CD14-positive monocyte (primary cell): Measurements from ENCODE around the gene BSPH1. TPM values are rescaled to one million over a fixed set of nuclear protein-coding genes. Genes with fewer than 3 reads are reported as not detected.

Experiments
- DNase-seq, 3 donors: peaks; one replicate each; pipeline ENCODE4 v3.0.0-alpha.2; 2011 to 2022
- H2AFZ ChIP-seq: 2 replicates; pipeline ENCODE4 v1.6.0; 2012; ENCODE audit warnings: mild to moderate bottlenecking, low read depth, low read length, inconsistent platforms; ENCODE audit not compliant: insufficient read depth, poor library complexity, severe bottlenecking
- H3K27ac ChIP-seq, 2 donors: 1 replicate in 1 of 2; 2 replicates in 1 of 2; pipeline ENCODE4 v1.5.1; 2012 to 2013; ENCODE audit warnings: low read length in 2 of 2, control low read depth in 1 of 2, inconsistent platforms in 1 of 2, low read depth in 1 of 2, mild to moderate bottlenecking in 1 of 2
- H3K27me3 ChIP-seq, 2 donors: one replicate each; pipeline versions ENCODE4 v1.6.0 to v1.6.1; 2011 to 2013; ENCODE audit warnings: low read length in 2 of 2; ENCODE audit not compliant: control insufficient read depth in 2 of 2, insufficient read depth in 2 of 2
- H3K36me3 ChIP-seq, 2 donors: replicated peaks in 1 of 2; 1 replicate in 1 of 2; 2 replicates in 1 of 2; pipeline versions ENCODE4 v1.5.1 to v1.6.1; 2012 to 2013; ENCODE audit warnings: low read length in 2 of 2, control low read depth in 1 of 2, inconsistent platforms in 1 of 2, mild to moderate bottlenecking in 1 of 2; ENCODE audit not compliant: insufficient read depth in 2 of 2, control insufficient read depth in 1 of 2
- H3K4me1 ChIP-seq, 2 donors: 1 replicate in 1 of 2; 2 replicates in 1 of 2; pipeline versions ENCODE4 v1.5.1 to v1.6.1; 2012 to 2013; ENCODE audit warnings: low read length in 2 of 2, control low read depth in 1 of 2, inconsistent platforms in 1 of 2, mild to moderate bottlenecking in 1 of 2, moderate library complexity in 1 of 2; ENCODE audit not compliant: insufficient read depth in 2 of 2, control insufficient read depth in 1 of 2
- H3K4me2 ChIP-seq: replicated peaks from 2 replicates; pipeline ENCODE3; 2012; ENCODE audit warnings: low read length, moderate library complexity, mild to moderate bottlenecking; ENCODE audit not compliant: poor library complexity, severe bottlenecking; ENCODE audit errors: extremely low read depth
- H3K4me3 ChIP-seq, 3 experiments: fragments of 200-600 bp in 1 of 3; sonication (generic) in 1 of 3; replicated peaks in 1 of 3; 1 replicate in 2 of 3; 2 replicates in 1 of 3; pipeline ENCODE4 v1.5.1; 2011 to 2013; ENCODE audit warnings: low read length in 3 of 3, mild to moderate bottlenecking in 3 of 3, control low read depth in 2 of 3, low read depth in 2 of 3, inconsistent platforms in 1 of 3, moderate library complexity in 1 of 3
- H3K79me2 ChIP-seq: 2 replicates; pipeline ENCODE4 v1.6.0; 2012; ENCODE audit warnings: mild to moderate bottlenecking, control low read depth, inconsistent platforms, low read length, moderate library complexity; ENCODE audit not compliant: insufficient read depth
- H3K9ac ChIP-seq: 2 replicates; pipeline ENCODE4 v1.6.0; 2017; ENCODE audit warnings: low read length, mild to moderate bottlenecking; ENCODE audit not compliant: insufficient read depth, poor library complexity, severe bottlenecking
- H3K9me3 ChIP-seq, 2 donors: replicated peaks in 1 of 2; 1 replicate in 1 of 2; 2 replicates in 1 of 2; pipeline versions ENCODE4 v1.5.1 to v1.6.1; 2012 to 2013; ENCODE audit warnings: low read length in 2 of 2, control low read depth in 1 of 2; ENCODE audit not compliant: control insufficient read depth in 1 of 2, insufficient read depth in 1 of 2
- H4K20me1 ChIP-seq: 2 replicates; pipeline ENCODE4 v1.6.0; 2012; ENCODE audit warnings: mild to moderate bottlenecking, low read length, control low read depth, moderate library complexity; ENCODE audit not compliant: insufficient read depth
- H3K27ac Mint-ChIP-seq, 7 donors: one replicate each; pipeline ENCODE4 v1.8.0; 2020; ENCODE audit warnings: mild to moderate bottlenecking in 7 of 7, mixed read lengths in 7 of 7, moderate library complexity in 6 of 7, inconsistent platforms in 2 of 7
- H3K27me3 Mint-ChIP-seq, 3 donors: one replicate each; pipeline ENCODE4 v1.8.0; 2021 to 2022; ENCODE audit warnings: low read depth in 3 of 3, mild to moderate bottlenecking in 3 of 3, mixed read lengths in 3 of 3, moderate library complexity in 3 of 3, inconsistent platforms in 1 of 3
- H3K36me3 Mint-ChIP-seq, 2 donors: one replicate each; pipeline ENCODE4 v1.8.0; 2020; ENCODE audit warnings: mixed read lengths in 2 of 2, inconsistent platforms in 1 of 2, mild to moderate bottlenecking in 1 of 2
- H3K4me1 Mint-ChIP-seq: one replicate; pipeline ENCODE4 v1.8.0; 2020; ENCODE audit warnings: mild to moderate bottlenecking, mixed read lengths
- H3K4me3 Mint-ChIP-seq, 2 donors: one replicate each; pipeline ENCODE4 v1.8.0; 2020; ENCODE audit warnings: mild to moderate bottlenecking in 2 of 2, mixed read lengths in 2 of 2, moderate library complexity in 1 of 2
- H3K9me3 Mint-ChIP-seq, 7 donors: one replicate each; pipeline ENCODE4 v1.8.0; 2020 to 2022; ENCODE audit warnings: mixed read lengths in 7 of 7, mild to moderate bottlenecking in 6 of 7, moderate library complexity in 6 of 7, inconsistent platforms in 2 of 7
- WGBS: methylation state at CpG from one replicate; pipeline ENCODE4 v1.1.5; 2013; ENCODE audit warnings: missing lambda C conversion rate; ENCODE audit not compliant: insufficient coverage; 5-methylcytosine and 5-hydroxymethylcytosine counted together
- intact Hi-C, 2 donors: fragments of 100-400 bp; cut with micrococcal nuclease; formaldehyde crosslinking; loops; one replicate each; pipeline versions ENCODE4 v1.15.0 to v1.15.1; 2023
- polyA plus RNA-seq, 3 donors: library from polyadenylated mRNA; depleted of rRNA in 1 of 3; unstranded in 2 of 3; stranded (reverse) in 1 of 3; fragments of 300-500 nt in 2 of 3; fragments of >200 nt in 1 of 3; fragmentation: Illumina TruSeq in 2 of 3; gene quantifications; 1 replicate in 2 of 3; 2 replicates in 1 of 3; pipeline ENCODE4 v1.2.3, GENCODE V29; 2012 to 2021
- TF ChIP-seq, protein P1 (sequence below): fragments of 200-600 bp; IDR thresholded peaks from one replicate; pipeline ENCODE4 v1.8.0; 2022; ENCODE audit warnings: antibody characterized with exemption, mild to moderate bottlenecking

BSPH1 gene
- polyA plus RNA-seq, 3 donors = not detected

DNA sequence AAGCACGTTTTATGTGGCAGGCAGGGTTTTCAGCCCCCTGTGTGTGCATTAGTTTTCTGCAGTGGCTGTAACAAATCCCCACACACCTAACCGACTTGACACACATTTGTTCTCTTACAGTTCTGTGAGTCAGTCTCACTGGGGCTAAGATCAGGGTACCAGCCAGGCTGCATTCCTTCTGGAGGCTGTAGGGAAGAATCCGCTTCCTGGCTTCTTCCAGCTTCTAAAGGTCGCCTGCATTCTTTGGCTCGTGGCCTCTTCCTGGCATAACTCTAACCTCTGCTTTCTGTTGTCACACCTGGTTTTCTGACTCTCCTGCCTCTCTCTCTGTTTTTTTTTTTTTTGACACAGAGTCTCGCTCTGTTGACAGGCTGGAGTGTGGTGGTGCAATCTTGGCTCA lies 8.9 kb upstream of the BSPH1 start:
- Histone ChIP-seq H3K4me2 (no peak overlapping the region), H3K4me1 (no peaks in the 10 kb centered on the region), H3K4me3 (no peak overlapping the region), H3K27ac (no peak overlapping the region), H2AFZ (no peak overlapping the region), H4K20me1 (no peaks in the 10 kb centered on the region), H3K9me3 (no peaks in the 10 kb centered on the region), H3K79me2 (no peaks in the 10 kb centered on the region), H3K27me3 (no peaks in the 10 kb centered on the region), H3K36me3 (no peaks in the 10 kb centered on the region), H3K9ac (no peak overlapping the region)
- Mint-ChIP-seq H3K27me3 (peaks cover 5 to 12% (median 5%) of the 10 kb centered on the region in 3 donors), H3K27ac (no peak overlapping the region), H3K36me3 (no peaks in the 10 kb centered on the region), H3K4me3 (no peak overlapping the region), H3K4me1 (no peaks in the 10 kb centered on the region), H3K9me3 (peaks cover 0 to 7% (median 3%) of the 10 kb centered on the region in 7 donors)
- TF ChIP-seq, protein P1, sequence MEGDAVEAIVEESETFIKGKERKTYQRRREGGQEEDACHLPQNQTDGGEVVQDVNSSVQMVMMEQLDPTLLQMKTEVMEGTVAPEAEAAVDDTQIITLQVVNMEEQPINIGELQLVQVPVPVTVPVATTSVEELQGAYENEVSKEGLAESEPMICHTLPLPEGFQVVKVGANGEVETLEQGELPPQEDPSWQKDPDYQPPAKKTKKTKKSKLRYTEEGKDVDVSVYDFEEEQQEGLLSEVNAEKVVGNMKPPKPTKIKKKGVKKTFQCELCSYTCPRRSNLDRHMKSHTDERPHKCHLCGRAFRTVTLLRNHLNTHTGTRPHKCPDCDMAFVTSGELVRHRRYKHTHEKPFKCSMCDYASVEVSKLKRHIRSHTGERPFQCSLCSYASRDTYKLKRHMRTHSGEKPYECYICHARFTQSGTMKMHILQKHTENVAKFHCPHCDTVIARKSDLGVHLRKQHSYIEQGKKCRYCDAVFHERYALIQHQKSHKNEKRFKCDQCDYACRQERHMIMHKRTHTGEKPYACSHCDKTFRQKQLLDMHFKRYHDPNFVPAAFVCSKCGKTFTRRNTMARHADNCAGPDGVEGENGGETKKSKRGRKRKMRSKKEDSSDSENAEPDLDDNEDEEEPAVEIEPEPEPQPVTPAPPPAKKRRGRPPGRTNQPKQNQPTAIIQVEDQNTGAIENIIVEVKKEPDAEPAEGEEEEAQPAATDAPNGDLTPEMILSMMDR = no peak
- intact Hi-C loops = no loop called here
- no peak for DNase-seq
- 90% methylated on average over 5 of the region's 6 CpGs for WGBS

DNA sequence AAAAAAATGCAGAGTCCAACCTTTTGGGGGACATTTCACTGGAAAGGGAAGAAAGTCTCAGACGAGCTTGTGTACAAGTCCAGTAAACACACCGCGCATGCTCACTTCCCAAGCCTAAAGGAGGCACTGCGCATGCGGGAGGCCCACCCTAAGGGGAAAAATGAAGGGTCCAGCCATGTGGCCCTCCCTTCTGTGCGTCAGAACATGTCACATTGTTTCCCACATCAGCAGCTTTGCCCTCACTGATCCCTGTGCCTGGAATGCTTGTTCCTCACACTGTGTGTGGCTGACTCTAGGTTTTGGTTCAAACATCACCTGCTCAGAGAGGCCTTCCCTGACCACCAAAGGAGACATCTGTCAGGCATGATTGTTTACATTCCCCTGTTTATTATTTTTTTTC lies 6.8 kb upstream of the BSPH1 start:
- 95% methylated on average over 5 of the region's 6 CpGs for WGBS
- no peaks in the 10 kb centered on the region for H3K36me3 ChIP-seq
- H3K4me3 ChIP-seq = no peak overlapping the region
- H3K9ac ChIP-seq = no peak overlapping the region
- no peaks in the 10 kb centered on the region for H3K79me2 ChIP-seq
- H3K36me3 Mint-ChIP-seq = no peaks in the 10 kb centered on the region
- no peak overlapping the region for H2AFZ ChIP-seq
- H3K4me1 ChIP-seq = no peaks in the 10 kb centered on the region
- H3K27ac ChIP-seq = no peak overlapping the region
- no peaks in the 10 kb centered on the region for H4K20me1 ChIP-seq
- DNase-seq = no peak
- no peaks in the 10 kb centered on the region for H3K4me1 Mint-ChIP-seq
- H3K27me3 Mint-ChIP-seq = peaks cover 5 to 7% (median 6%) of the 10 kb centered on the region in 3 donors
- H3K4me3 Mint-ChIP-seq = no peak overlapping the region
- H3K27ac Mint-ChIP-seq = no peak overlapping the region
- no peak overlapping the region for H3K4me2 ChIP-seq
- no peaks in the 10 kb centered on the region for H3K9me3 ChIP-seq
- no peaks in the 10 kb centered on the region for H3K27me3 ChIP-seq
- TF ChIP-seq, protein P1 = no peak
- intact Hi-C loops = no loop called here
- peaks cover 0 to 7% (median 3%) of the 10 kb centered on the region in 7 donors for H3K9me3 Mint-ChIP-seq
